Testis (tissue), 2 donors: ENCODE results near the gene LSP1.

Experiments used
- POLR2A ChIP-seq: fragments of 450-650 bp; IDR thresholded peaks from one replicate; pipeline ENCODE4 v1.6.1; 2017; ENCODE audit warnings: antibody characterized with exemption, mild to moderate bottlenecking, moderate library complexity
- TF ChIP-seq, protein P1 (sequence below), 3 experiments: fragments of 450-650 bp in 2 of 3; fragments of 200-600 bp in 1 of 3; sonication (generic) in 1 of 3; IDR thresholded peaks; one replicate each; pipeline ENCODE4 v1.5.1; 2016 to 2019; ENCODE audit warnings: antibody characterized with exemption in 3 of 3, mild to moderate bottlenecking in 2 of 3, moderate library complexity in 1 of 3

DNA sequence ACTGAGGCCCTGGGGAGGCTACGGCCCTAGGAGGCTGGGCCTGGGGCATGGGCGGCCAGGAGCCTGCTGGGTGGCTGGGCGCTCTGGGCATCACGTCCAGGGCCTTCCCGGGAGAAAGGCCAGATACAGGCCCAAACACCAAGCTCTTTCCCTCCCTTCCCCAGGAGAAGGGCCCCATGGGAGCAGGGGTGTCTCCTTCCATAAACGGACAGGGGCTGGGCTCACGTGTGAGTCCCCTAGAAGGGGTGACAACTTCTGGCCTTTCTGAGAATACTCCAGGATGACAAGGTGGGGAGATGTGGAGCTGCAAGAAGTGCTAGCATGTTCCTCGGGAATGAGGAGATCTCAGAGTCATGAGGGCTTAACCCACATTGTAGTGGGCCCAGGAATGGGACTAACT is 37.6 kb upstream of the LSP1 start:
- no peak for TF ChIP-seq POLR2A
- TF ChIP-seq, protein P1, sequence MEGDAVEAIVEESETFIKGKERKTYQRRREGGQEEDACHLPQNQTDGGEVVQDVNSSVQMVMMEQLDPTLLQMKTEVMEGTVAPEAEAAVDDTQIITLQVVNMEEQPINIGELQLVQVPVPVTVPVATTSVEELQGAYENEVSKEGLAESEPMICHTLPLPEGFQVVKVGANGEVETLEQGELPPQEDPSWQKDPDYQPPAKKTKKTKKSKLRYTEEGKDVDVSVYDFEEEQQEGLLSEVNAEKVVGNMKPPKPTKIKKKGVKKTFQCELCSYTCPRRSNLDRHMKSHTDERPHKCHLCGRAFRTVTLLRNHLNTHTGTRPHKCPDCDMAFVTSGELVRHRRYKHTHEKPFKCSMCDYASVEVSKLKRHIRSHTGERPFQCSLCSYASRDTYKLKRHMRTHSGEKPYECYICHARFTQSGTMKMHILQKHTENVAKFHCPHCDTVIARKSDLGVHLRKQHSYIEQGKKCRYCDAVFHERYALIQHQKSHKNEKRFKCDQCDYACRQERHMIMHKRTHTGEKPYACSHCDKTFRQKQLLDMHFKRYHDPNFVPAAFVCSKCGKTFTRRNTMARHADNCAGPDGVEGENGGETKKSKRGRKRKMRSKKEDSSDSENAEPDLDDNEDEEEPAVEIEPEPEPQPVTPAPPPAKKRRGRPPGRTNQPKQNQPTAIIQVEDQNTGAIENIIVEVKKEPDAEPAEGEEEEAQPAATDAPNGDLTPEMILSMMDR (IDR thresholded peaks at IDR 0.05) = no peak
